GM19238 (cell line): Measurements from ENCODE around the gene RETN.

Experiments
- DNase-seq: peaks from one replicate; pipeline ENCODE4 v3.0.0; 2011; ENCODE audit warnings: low spot score; ENCODE audit not compliant: insufficient read length

The RETN gene

DNA sequence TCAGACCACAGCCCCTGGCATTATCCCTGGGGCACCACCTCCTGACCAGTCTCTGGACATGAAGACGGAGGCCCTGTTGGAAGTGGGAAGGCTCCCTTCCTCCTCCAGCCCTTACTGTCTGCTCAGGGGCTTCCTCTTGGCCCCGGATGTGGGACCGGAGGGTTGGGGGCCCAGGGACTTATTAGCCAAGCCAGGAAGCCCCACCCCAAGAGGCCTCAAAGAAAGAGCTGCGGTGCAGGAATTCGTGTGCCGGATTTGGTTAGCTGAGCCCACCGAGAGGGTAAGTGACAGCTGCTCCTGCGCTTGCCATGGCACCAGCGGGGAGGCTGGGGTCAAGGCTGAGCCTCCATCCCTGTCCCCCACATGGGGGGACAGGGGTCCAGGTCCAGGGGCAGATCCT, at the start of gene RETN:
Gene RETN (plus strand): TSS at position 208 of the 400 bp plus-strand sequence. CDS start 278 bp downstream, outside the sequence.
- no peak for DNase-seq

GRCh38 chr19:7619671-7620441, 49.0 kb upstream of the RETN start:
- DNase-seq, result no peak

GRCh38 chr19:7620442-7621412, 48.1 kb upstream of the RETN start:
- no peak for DNase-seq

DNA sequence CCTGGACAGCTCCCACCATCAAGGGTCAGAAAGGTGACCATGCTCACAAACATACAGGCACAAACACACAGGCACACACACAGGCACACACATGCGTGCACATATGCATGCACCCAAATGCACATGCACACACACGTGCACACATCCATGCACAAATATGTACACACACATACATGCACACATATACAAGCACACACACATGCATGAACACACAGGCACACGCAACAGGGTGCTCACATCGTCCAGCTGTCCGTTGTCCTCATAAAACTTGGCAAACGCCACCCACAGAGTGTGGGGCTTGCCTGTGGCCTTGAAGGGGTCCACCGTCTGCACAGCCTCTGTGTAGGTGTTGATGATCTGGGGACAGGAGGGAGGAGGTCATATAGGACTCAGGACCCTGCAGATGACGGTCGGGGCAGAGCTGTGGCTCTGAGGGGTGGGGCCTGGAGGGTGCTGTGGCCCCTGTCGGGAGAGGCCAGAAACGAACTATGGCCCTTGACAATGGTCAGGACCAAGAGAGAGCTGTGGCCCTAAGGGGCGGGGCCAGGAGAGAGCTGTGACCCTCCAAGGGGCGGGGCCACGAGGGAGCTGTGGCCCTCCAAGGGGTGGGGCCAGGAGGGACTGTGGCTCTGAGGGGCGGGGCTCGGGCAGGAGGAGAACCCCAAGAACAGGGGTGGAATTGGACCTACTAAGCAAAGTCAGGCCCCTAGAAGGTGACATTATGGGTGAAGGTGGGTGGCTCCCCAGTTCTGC, 45.7 kb upstream of the RETN start:
- DNase-seq, result no peak

- DNase-seq, result no peak
These were observed 44.9 kb upstream of the RETN start for GRCh38 chr19:7623725-7624603.

- DNase-seq, result no peak
These were observed 44.0 kb upstream of the RETN start for GRCh38 chr19:7624810-7625209.

- DNase-seq, result no peak
These were observed 43.0 kb upstream of the RETN start for GRCh38 chr19:7625763-7626372.

DNA sequence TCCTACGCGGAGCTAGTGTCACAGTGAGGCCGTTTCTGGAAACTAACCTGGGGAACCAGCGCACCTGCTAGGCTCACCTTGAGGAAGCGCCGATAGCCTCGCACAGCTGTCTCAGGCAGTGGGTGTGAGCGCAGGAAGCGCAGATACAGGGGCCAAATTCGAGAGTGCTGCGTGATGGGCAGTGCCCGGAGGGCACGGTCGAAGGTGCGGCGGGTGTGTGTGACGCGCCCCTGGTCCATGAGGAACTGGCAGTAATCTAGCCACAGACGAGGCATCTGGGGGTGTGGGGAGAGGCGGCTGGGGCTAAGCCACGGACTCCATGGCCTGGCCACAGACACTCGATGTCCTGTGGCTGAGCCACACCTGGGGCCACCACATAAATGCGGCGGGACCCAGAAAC, 41.7 kb upstream of the RETN start:
- no peak for DNase-seq

GRCh38 chr19:7628589-7629311, 40.1 kb upstream of the RETN start:
- DNase-seq, result no peak

DNA sequence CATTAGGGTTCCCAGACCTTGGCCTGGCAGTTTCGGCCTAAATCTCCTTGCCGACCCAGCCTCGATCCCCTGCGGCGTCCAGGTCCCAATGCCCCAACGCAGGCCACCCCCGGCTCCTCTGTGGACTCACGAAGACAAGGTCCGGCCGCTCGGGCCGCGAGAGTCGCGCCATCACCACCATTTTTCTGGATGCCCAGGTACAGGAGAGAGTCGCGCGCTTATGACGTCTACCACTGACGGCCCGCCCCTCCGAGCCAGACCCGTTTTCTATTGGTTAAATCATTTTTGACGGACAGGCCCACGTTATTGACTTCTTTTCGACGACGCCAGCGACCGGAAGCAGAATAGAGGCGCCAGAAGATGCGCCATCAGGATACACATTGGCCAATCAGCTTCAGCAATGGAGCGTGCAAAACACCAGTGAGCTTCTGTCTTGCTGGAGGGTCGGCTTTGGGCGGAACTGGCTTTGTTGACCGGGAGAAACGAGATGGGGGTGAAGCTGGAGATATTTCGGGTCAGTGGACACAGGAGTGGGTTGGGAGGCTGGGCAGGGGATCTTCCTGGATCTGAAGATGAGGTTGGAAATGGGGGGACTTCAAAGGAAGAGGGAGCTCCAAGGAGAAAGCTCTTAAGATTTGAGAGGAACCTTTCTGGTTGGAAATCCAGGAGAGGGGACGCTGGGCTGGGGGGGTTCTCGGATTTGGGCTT, 39.3 kb upstream of the RETN start, which contains the start of the genes PET100 and XAB2:
Gene PET100 (plus strand): TSS at position 447 of the 708 bp plus-strand sequence. CDS start 41 bp downstream, at position 488.
Gene XAB2 (minus strand): TSS at position 199 of the 708 bp plus-strand sequence. CDS start 18 bp downstream, at position 181.
- DNase-seq, result peak; percentile 100

GRCh38 chr19:7631577-7631976, 37.3 kb upstream of the RETN start:
- no peak for DNase-seq

- no peak for DNase-seq
These were observed 36.3 kb upstream of the RETN start for GRCh38 chr19:7632340-7633203.

GRCh38 chr19:7633698-7634097, 35.2 kb upstream of the RETN start, which contains the start of gene PCP2:
Gene PCP2, minus strand, starts transcription at chr19:7633719. Its CDS starts 262 bp downstream, at chr19:7633457.
- DNase-seq, result no peak

GRCh38 chr19:7635670-7636069, 33.2 kb upstream of the RETN start:
- DNase-seq, result no peak

- no peak for DNase-seq
These were observed 32.5 kb upstream of the RETN start for GRCh38 chr19:7636317-7636690.

DNA sequence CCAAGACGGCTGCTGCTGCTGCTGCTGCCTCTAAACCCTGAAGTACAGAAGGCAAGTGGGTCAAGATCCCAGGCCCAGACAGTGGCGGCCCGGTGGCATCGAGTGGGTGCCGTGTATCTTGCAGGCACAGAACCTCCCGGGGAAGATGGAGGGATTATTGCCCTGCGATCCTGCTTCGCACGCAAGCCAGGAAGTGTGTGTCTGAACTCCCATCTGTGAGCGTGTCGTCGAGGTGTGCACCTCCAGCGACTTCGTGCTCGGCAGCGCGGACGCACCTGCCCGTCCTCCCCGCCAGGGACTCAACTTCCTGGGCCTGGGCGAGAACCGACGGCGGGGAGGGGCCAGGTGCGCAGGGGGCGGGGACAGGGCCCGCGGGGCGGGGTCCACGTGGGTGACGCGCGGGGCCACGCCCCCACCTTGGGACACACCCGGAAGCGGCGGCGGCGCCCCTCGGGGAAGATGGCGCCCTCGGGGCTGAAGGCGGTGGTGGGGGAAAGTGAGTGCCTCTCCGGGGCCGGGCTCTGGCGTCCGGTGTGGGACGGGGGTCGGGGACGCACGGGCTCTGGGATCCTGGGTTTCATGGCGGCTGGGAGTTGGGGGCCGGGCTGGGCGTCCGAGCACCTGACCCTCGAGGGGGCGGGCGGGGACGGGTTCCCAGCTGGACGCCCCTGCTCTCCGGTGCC, 32.0 kb upstream of the RETN start, which contains the start of gene STXBP2:
Gene STXBP2 (plus strand): TSS at position 420 of the 683 bp plus-strand sequence. CDS start 40 bp downstream, at position 460.
- peak; percentile 99 for DNase-seq
